ENCODE results near the gene METAP1D.

DNA sequence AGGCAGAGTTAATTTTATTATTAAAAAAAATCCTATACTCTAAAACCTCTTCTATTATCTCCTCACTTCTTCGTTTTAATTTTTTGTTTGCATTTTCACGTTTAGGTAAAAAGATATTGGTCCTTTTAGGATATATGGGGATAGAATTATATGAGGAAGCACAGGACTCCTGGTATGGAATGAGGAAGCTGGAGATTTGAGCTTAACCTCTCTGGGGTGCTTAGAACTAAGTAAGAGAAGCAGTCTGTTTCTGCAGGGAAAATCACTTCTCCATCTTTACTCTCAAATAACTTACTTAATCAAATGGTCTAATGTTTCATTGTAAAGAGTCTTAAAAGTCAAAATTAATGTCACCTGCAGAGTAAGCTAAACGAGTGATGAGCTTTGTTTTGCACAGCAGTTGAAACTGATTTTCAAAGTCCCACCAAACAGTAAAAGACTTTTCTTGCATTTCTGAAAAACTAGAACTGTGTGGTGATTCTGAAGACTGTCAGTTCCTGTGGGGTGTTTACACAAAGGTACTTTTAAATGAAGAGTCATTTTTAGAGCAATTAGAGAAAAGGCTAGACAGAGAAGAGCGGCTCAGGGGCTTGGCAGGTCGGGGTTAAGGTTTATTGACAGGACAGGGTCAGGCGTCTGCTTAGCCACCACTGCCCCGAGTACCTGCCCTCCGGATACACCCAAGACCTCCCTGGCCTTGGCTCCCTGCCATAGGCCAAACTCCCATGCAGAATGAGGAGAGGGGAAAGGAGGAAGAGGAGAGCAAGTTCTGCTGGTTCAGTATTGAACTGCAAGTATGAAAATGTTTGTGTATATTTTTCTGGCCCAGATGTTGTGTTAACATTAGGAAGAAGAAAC lies 21.6 kb downstream of the METAP1D start:
- no peak for TF ChIP-seq CTCF (IDR thresholded peaks at IDR 0.05)
- TF ChIP-seq, protein P1, sequence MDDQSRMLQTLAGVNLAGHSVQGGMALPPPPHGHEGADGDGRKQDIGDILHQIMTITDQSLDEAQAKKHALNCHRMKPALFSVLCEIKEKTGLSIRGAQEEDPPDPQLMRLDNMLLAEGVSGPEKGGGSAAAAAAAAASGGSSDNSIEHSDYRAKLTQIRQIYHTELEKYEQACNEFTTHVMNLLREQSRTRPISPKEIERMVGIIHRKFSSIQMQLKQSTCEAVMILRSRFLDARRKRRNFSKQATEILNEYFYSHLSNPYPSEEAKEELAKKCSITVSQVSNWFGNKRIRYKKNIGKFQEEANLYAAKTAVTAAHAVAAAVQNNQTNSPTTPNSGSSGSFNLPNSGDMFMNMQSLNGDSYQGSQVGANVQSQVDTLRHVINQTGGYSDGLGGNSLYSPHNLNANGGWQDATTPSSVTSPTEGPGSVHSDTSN (IDR thresholded peaks at IDR 0.05), result no peak
- no peak for TF ChIP-seq TP53 (CRISPR knock-in tag; IDR thresholded peaks at IDR 0.05)
- TF ChIP-seq POLR2A (IDR thresholded peaks at IDR 0.05; ENCODE audit: low read length), result no peak
- no peak for TF ChIP-seq HDAC2 (IDR thresholded peaks at IDR 0.05)
- TF ChIP-seq, protein P2, sequence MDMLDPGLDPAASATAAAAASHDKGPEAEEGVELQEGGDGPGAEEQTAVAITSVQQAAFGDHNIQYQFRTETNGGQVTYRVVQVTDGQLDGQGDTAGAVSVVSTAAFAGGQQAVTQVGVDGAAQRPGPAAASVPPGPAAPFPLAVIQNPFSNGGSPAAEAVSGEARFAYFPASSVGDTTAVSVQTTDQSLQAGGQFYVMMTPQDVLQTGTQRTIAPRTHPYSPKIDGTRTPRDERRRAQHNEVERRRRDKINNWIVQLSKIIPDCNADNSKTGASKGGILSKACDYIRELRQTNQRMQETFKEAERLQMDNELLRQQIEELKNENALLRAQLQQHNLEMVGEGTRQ (IDR thresholded peaks at IDR 0.05), result no peak
